Liver (tissue), 9 donors: ENCODE results near the gene IGF2. TPM values are rescaled to one million over a fixed set of nuclear protein-coding genes. Genes with fewer than 3 reads are reported as not detected.
A peak's percentile ranks its signal among the peaks of the same experiment; 100 is the strongest.

Experiments used
- DNase-seq: peaks from one replicate; pipeline ENCODE4 v3.0.0-alpha.2; 2017; ENCODE audit warnings: low spot score
- H3K27ac ChIP-seq, 2 donors: one replicate each; pipeline ENCODE4 v1.7.0; 2013; ENCODE audit warnings: inconsistent platforms in 2 of 2, low read length in 2 of 2, control low read depth in 1 of 2, low read depth in 1 of 2, mild to moderate bottlenecking in 1 of 2
- H3K27me3 ChIP-seq, 4 donors: one replicate each; pipeline versions ENCODE4 v1.6.1 to v1.7.0; 2013; ENCODE audit warnings: low read length in 3 of 4, inconsistent platforms in 1 of 4, mild to moderate bottlenecking in 1 of 4, moderate library complexity in 1 of 4; ENCODE audit not compliant: control insufficient read depth in 4 of 4, insufficient read depth in 4 of 4
- H3K36me3 ChIP-seq, 4 donors: one replicate each; pipeline versions ENCODE4 v1.6.1 to v1.7.0; 2013; ENCODE audit warnings: low read length in 3 of 4, mild to moderate bottlenecking in 3 of 4, low read depth in 1 of 4, moderate library complexity in 1 of 4; ENCODE audit not compliant: control insufficient read depth in 4 of 4, insufficient read depth in 3 of 4
- H3K4me1 ChIP-seq, 4 donors: one replicate each; pipeline versions ENCODE4 v1.6.1 to v1.7.0; 2013; ENCODE audit warnings: low read length in 3 of 4, mild to moderate bottlenecking in 3 of 4, moderate library complexity in 1 of 4; ENCODE audit not compliant: control insufficient read depth in 4 of 4, insufficient read depth in 4 of 4
- H3K4me3 ChIP-seq, 3 donors: one replicate each; pipeline versions ENCODE4 v1.6.1 to v1.7.0; 2013; ENCODE audit warnings: low read length in 3 of 3, control low read depth in 1 of 3, low read depth in 1 of 3, mild to moderate bottlenecking in 1 of 3
- H3K9ac ChIP-seq, 2 donors: one replicate each; pipeline ENCODE4 v1.7.0; 2013; ENCODE audit warnings: low read length in 2 of 2, mild to moderate bottlenecking in 2 of 2, moderate library complexity in 2 of 2, control low read depth in 1 of 2, low read depth in 1 of 2
- H3K9me3 ChIP-seq, 4 donors: one replicate each; pipeline versions ENCODE4 v1.6.1 to v1.7.0; 2013; ENCODE audit warnings: low read length in 3 of 4; ENCODE audit not compliant: control insufficient read depth in 4 of 4
- ATF3 ChIP-seq: IDR thresholded peaks from 2 replicates; pipeline ENCODE4 v1.6.1; 2016; ENCODE audit warnings: antibody characterized with exemption
- CTCF ChIP-seq: fragments of 150-350 bp; IDR thresholded peaks from 2 replicates; pipeline ENCODE4 v1.5.1; 2017; ENCODE audit warnings: improper control_type of control experiment, low read depth, low read length; ENCODE audit not compliant: missing input control
- EGR1 ChIP-seq, 2 donors: IDR thresholded peaks; 2 replicates each; pipeline ENCODE4 v1.6.1; 2016 to 2018; ENCODE audit warnings: antibody characterized with exemption in 2 of 2, low read depth in 2 of 2
- FOXA2 ChIP-seq: IDR thresholded peaks from 2 replicates; pipeline ENCODE4 v1.6.1; 2016; ENCODE audit warnings: antibody characterized with exemption
- GABPA ChIP-seq, 2 donors: IDR thresholded peaks in 1 of 2; conservative IDR thresholded peaks in 1 of 2; 2 replicates each; pipeline ENCODE4 v1.6.1; 2016; ENCODE audit warnings: antibody characterized with exemption in 2 of 2, mild to moderate bottlenecking in 1 of 2, moderate library complexity in 1 of 2
- HNF4G ChIP-seq: IDR thresholded peaks from 2 replicates; pipeline ENCODE4 v1.6.1; 2016; ENCODE audit warnings: antibody characterized with exemption
- MAX ChIP-seq: IDR thresholded peaks from 2 replicates; pipeline ENCODE4 v1.6.1; 2016; ENCODE audit warnings: antibody characterized with exemption
- NR2F2 ChIP-seq: IDR thresholded peaks from 2 replicates; pipeline ENCODE4 v1.6.1; 2016; ENCODE audit warnings: antibody characterized with exemption
- RAD21 ChIP-seq, 2 donors: IDR thresholded peaks; 2 replicates each; pipeline ENCODE4 v1.6.1; 2016; ENCODE audit warnings: antibody characterized with exemption in 2 of 2, mild to moderate bottlenecking in 2 of 2
- REST ChIP-seq: IDR thresholded peaks from 2 replicates; pipeline ENCODE4 v1.6.1; 2016; ENCODE audit warnings: antibody characterized with exemption, mild to moderate bottlenecking
- RXRA ChIP-seq, 2 donors: IDR thresholded peaks; 2 replicates each; pipeline ENCODE4 v1.6.1; 2017 to 2018; ENCODE audit warnings: antibody characterized with exemption in 2 of 2, mild to moderate bottlenecking in 1 of 2
- SP1 ChIP-seq: IDR thresholded peaks from 2 replicates; pipeline ENCODE4 v1.6.1; 2018; ENCODE audit warnings: antibody characterized with exemption, mild to moderate bottlenecking
- YY1 ChIP-seq: IDR thresholded peaks from 2 replicates; pipeline ENCODE4 v1.6.1; 2016; ENCODE audit warnings: antibody characterized with exemption, mild to moderate bottlenecking
- WGBS: extraction: QIAGEN DNeasy Blood & Tissue Kit; methylation state at CpG from one replicate; pipeline ENCODE4 v1.1.7; 2013; 5-methylcytosine and 5-hydroxymethylcytosine counted together
- polyA plus RNA-seq, 2 donors: library from polyadenylated mRNA; stranded (reverse) in 1 of 2; unstranded in 1 of 2; fragments of 200-250 nt in 1 of 2; fragments of >200 nt in 1 of 2; fragmentation: Nextera tagmentation in 1 of 2; extraction: Ambion mirVana in 1 of 2; gene quantifications; one replicate each; pipeline versions ENCODE4 v1.2.1 to v1.2.3, GENCODE V29; 2013 to 2015
- total RNA-seq, 2 donors: library from RNA; depleted of rRNA; stranded (reverse); fragments of >200 nt; gene quantifications; one replicate each; pipeline ENCODE4 v1.2.3, GENCODE V29; 2014
- donor health status: healthy.
- donor health status: healthy.
- donor health status: healthy.
- donor health status: healthy.
- donor health status: healthy.

IGF2 gene
- total and polyA plus RNA-seq, 4 donors, result 70.5 to 1,440 (median 192) TPM

- H3K9ac ChIP-seq, result no peak overlapping the region
- peaks cover 9 to 28% (median 22%) of the 10 kb centered on the region in 4 donors for H3K4me1 ChIP-seq
- no peak for DNase-seq
- no peaks in the 10 kb centered on the region for H3K9me3 ChIP-seq
- H3K36me3 ChIP-seq, result no peaks in the 10 kb centered on the region
- 81% methylated on average over 9 of the region's 9 CpGs for WGBS
- H3K27me3 ChIP-seq, result no peaks in the 10 kb centered on the region
- H3K4me3 ChIP-seq, result no peak overlapping the region
- TF ChIP-seq NR2F2, result no peak
- TF ChIP-seq HNF4G, result no peak
- TF ChIP-seq RAD21 (IDR thresholded peaks at IDR 0.05), result no peak
- TF ChIP-seq YY1, result no peak
- no peak for TF ChIP-seq CTCF
- TF ChIP-seq REST, result no peak
- no peak for TF ChIP-seq FOXA2
- no peak for TF ChIP-seq GABPA (IDR thresholded peaks at IDR 0.05 in 1 of 2, conservative IDR thresholded peaks at IDR 0.05 in 1 of 2)
- TF ChIP-seq MAX, result no peak
- no peak for TF ChIP-seq SP1
- no peak overlapping the region for H3K27ac ChIP-seq
These were observed 46.7 kb downstream of the IGF2 start for GRCh38 chr11:2092464-2092910.

GRCh38 chr11:2091786-2092463 lies 47.3 kb downstream of the IGF2 start:
- Histone ChIP-seq H3K4me1 (peaks cover 7 to 27% (median 20%) of the 10 kb centered on the region in 4 donors), H3K27me3 (no peaks in the 10 kb centered on the region), H3K27ac (no peak overlapping the region), H3K4me3 (no peak overlapping the region), H3K36me3 (no peaks in the 10 kb centered on the region), H3K9ac (no peak overlapping the region), H3K9me3 (no peaks in the 10 kb centered on the region)
- peak; percentile 31 for DNase-seq
- TF ChIP-seq SP1, result no peak
- TF ChIP-seq ATF3, result no peak
- no peak for TF ChIP-seq YY1
- TF ChIP-seq EGR1 (IDR thresholded peaks at IDR 0.05; ENCODE audit: low read depth in 2 of 2), result no peak
- TF ChIP-seq RXRA (IDR thresholded peaks at IDR 0.05), result no peak
- WGBS, result 93% methylated on average over 18 of the region's 18 CpGs
